Right cardiac atrium (tissue), 5 donors: Measurements from ENCODE around the gene DLGAP4. TPM values are rescaled to one million over a fixed set of nuclear protein-coding genes. Genes with fewer than 3 reads are reported as not detected.

Experiments
- ATAC-seq, 2 donors: fragments of 200-7000 bp; cut with Tn5 transposase; one replicate each; pipeline versions ENCODE4 v1.8.0 to v1.9.1; 2020; ENCODE audit warnings: moderate library complexity in 2 of 2, mild to moderate bottlenecking in 1 of 2
- DNase-seq, 3 donors: peaks; one replicate each; pipeline ENCODE4 v3.0.0-alpha.2; 2020
- H3K27ac ChIP-seq: one replicate; pipeline ENCODE4 v1.5.1; 2013; ENCODE audit warnings: mild to moderate bottlenecking, low read length, control low read depth, moderate library complexity
- H3K27me3 ChIP-seq: one replicate; pipeline ENCODE4 v1.6.1; 2013; ENCODE audit not compliant: control insufficient read depth, insufficient read depth
- H3K4me1 ChIP-seq: one replicate; pipeline ENCODE4 v1.6.1; 2013; ENCODE audit warnings: low read length; ENCODE audit not compliant: control insufficient read depth, insufficient read depth
- H3K4me3 ChIP-seq: one replicate; pipeline ENCODE4 v1.5.1; 2013; ENCODE audit warnings: low read length, control low read depth
- H3K9me3 ChIP-seq: one replicate; pipeline ENCODE4 v1.6.1; 2013; ENCODE audit warnings: low read length; ENCODE audit not compliant: control insufficient read depth
- WGBS: extraction: QIAGEN DNeasy Blood & Tissue Kit; methylation state at CpG from one replicate; pipeline ENCODE4 v1.1.7; 2013; 5-methylcytosine and 5-hydroxymethylcytosine counted together
- intact Hi-C, 4 donors: fragments of 100-400 bp; cut with DNase I; formaldehyde crosslinking; loops; one replicate each; pipeline versions ENCODE4 v1.11.0 to v1.14.0; 2022 to 2023
- polyA plus RNA-seq: library from polyadenylated mRNA; stranded (reverse); fragments of 200-250 nt; gene quantifications from one replicate; pipeline ENCODE4 v1.2.3, GENCODE V29; 2013
- total RNA-seq, 4 donors: library from RNA; stranded (reverse); fragmentation: NEBNext Ultra II Directional; extraction: Animal tissue kit (Norgen Biotek cat#: 25700); gene quantifications; one replicate each; pipeline ENCODE4 v1.2.1, GENCODE V29; 2021
- donor health status: healthy with polysubstance abuse.
- donor health status: DM: no; HTN: yes; CAD: no.
- donor health status: DM: no; HTN: no; CAD: no.
- donor health status: DM: no; HTN: yes; CAD: no; lungs with severe emphysema.
- donor health status: DM: yes; HTN: yes; CAD: no.

The DLGAP4 gene
- total and polyA plus RNA-seq, 5 donors: 40.7 to 60.5 (median 42.8) TPM

DNA sequence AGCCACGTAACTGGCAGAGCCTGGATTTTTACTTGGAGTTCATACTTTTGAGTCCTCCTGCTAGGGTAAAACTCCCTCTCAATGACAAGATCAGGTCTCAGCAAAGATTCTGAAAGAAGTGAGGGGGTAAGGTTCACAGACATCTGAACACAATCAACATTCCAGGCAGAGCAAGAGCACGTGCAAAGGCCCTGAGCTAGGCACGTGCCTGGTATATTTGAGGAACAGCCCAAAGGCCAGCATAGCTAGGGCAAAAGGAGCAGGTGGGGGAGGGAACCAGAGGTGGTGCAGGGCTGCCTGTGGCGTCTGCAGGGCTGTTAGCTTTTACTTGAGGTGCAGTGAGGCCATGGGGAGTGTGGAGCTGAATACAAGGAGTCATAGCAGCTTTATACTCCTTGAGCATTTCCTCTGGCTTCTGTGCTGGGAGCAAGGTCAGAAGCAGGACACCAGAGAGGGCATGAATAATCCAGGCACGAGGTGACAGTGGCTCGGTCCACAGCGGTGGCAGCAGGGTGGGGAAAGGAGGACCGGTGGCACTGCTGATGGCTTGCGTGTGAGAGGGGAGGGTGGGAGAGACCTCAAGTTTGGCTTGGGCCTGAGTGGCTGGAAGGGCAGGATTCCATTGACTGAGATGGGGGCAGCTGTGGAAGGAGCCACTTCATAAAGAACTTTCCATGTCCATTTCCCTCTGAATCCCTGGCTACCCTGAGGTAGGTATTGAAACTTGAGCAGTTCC is 57.0 kb downstream of the DLGAP4 start:
- DNase-seq (no peak), ATAC-seq (no peak)
- intact Hi-C loops: no loop called here
- H3K27ac ChIP-seq: no peak overlapping the region
- H3K27me3 ChIP-seq: no peaks in the 10 kb centered on the region
- H3K4me3 ChIP-seq: no peak overlapping the region
- H3K4me1 ChIP-seq: no peaks in the 10 kb centered on the region
- 75% methylated on average over 9 of the region's 9 CpGs for WGBS
- no peaks in the 10 kb centered on the region for H3K9me3 ChIP-seq

DNA sequence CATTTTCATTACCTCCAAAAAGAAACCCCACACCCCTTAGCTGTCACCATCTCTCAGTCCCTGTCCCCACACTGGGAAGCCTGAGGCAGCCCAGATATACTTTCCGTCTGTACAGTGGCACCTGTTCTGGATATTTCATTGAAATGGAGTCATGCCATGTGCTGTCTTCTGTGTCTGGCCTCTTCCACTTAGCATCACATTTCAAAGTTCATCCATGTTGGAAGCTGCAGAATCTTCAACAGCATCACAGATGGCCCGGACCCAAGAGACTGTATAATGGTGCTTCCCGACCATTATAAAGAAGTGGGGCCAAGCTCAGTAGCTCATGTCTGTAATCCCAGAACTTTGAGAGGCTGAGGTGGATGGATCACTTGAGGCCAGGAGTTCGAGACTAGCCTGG is 58.4 kb downstream of the DLGAP4 start:
- ATAC-seq (no peak), DNase-seq (no peak)
- H3K27ac ChIP-seq: no peak overlapping the region
- no peaks in the 10 kb centered on the region for H3K27me3 ChIP-seq
- no peaks in the 10 kb centered on the region for H3K9me3 ChIP-seq
- 68% methylated on average over 4 of the region's 4 CpGs for WGBS
- no peak overlapping the region for H3K4me3 ChIP-seq
- H3K4me1 ChIP-seq: no peaks in the 10 kb centered on the region
- intact Hi-C loops: no loop called here

DNA sequence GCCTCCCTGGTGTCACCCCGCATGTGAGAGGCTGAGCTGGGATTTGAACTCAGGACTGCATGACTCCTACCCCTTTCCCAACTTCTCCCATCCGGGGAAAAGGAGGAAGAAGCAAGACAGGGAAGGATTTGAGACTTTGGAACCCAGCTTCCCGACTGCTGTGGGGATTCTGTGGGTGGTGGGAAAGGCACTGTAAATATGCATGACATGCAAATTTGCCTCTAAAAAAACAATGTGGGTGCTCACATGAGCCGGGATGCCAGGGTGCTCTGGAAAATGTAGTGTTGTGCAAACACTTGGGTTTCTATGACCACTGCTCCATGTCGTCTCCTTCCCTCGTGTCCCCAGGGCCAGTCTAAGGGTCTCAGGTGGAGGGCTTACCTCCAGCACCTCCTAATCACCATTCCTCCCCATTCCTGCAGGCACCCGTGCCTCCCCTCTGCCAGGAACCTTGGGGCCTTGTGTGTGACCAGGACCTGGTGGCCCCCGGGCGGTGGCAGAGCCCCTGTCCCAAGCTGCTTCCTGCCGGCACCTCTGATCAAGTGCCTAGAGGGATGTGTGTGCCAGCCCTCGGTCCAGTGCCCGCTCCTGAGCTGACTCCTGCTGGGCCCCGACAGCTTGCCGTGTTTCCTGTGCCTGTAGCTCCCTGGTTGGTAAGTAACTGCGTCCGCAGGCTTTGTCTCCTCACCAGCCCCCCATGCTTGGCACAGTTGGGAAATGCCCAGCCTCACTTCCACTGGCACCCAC is 60.7 kb downstream of the DLGAP4 start:
- H3K9me3 ChIP-seq: no peaks in the 10 kb centered on the region
- WGBS: 80% methylated on average over 16 of the region's 16 CpGs
- no peak overlapping the region for H3K27ac ChIP-seq
- H3K4me3 ChIP-seq: no peak overlapping the region
- intact Hi-C loops: no loop called here
- ATAC-seq (no peak), DNase-seq (no peak)
- no peaks in the 10 kb centered on the region for H3K4me1 ChIP-seq
- H3K27me3 ChIP-seq: no peaks in the 10 kb centered on the region

DNA sequence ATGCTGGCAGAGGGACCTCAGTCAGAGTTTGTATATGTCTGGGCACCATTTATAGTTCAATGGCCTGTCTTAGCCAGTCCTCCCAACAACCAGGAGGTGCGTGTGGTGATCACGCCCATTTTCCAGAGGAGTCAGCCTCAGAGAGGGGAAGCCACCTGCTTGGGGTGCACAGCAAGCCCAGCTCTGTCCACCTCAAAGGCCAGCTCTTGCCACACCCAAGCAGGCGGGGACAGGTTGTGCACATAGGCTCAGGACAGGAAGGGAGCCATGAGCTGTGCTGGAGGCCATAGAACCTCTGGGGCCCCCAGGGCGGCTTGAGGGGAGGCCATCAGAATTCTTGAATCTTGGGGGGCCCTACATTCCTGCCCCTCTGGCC is 61.2 kb downstream of the DLGAP4 start:
- ATAC-seq: no peak
- Histone ChIP-seq H3K4me3 (no peak overlapping the region), H3K27ac (no peak overlapping the region), H3K9me3 (no peaks in the 10 kb centered on the region), H3K4me1 (no peaks in the 10 kb centered on the region), H3K27me3 (no peaks in the 10 kb centered on the region)
- intact Hi-C loops: no loop called here
- WGBS: 88% methylated on average over 4 of the region's 4 CpGs
- no peak for DNase-seq

DNA sequence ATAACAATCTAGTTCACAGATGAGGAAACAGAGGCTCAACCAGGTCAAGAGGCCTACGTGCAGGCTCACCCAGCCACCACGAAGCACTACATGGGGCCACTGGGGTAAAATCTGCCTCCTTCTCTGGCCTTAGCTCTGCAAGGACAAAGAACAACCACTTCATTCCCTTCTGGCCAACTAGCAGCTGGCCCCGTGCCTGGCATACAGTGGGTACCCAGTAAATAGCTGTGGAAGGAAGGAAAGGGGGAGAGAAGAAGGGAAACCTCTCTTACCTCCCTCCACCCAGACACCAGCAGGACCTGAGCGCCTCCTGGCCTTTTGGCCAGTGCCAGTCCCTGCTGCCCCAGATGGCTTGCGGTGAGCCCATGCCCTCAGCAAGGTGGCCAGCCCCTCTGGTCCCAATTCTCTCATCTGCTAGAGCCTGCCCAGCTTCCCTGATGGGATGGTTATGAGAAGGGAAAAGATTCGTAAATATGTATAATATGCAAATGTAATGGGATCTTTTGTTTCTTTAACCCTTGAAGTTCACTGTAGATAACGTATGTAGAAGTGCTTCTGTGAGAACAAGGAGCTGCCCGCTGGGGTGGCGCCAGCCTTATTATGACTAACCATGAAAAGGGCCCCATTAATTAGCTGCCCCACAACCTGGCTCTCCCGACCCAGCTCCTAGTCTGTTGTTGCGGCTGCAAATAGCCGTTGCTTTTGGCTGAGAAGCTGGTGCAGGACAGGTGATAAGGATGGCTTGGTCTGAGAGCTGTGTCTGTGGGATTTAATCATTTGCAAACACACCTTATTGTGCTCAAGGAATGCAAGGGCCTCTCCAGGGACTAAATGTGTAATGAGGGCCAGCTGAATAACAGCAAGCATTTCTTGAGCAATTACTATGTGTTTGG is 62.0 kb downstream of the DLGAP4 start:
- intact Hi-C loops: no loop called here
- no peak overlapping the region for H3K27ac ChIP-seq
- H3K4me3 ChIP-seq: no peak overlapping the region
- H3K27me3 ChIP-seq: no peaks in the 10 kb centered on the region
- no peaks in the 10 kb centered on the region for H3K9me3 ChIP-seq
- ATAC-seq: no peak
- DNase-seq: no peak
- WGBS: 49% methylated on average over 12 of the region's 12 CpGs
- H3K4me1 ChIP-seq: no peaks in the 10 kb centered on the region

DNA sequence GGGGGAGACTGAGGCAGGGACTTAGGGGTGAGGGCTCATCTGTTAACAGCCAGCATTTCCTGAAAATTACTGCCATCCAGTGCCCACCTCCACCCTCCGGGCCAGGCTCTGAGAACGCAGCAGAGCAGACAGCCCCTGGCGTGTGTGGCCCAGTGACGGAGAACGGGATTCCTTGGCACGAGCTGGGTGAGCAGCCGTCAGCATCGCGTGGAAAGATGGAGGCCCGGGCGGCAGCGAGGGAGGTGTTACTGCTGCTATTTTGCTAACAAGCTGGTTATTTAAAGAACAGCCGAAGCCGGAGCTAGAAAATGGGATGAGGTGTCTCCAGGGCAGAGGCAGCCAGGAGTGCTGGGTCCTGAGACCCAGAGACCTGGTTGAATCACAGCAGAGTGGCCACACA is 62.7 kb downstream of the DLGAP4 start:
- ATAC-seq (no peak), DNase-seq (no peak)
- Histone ChIP-seq H3K4me3 (no peak overlapping the region), H3K27ac (no peak overlapping the region), H3K4me1 (no peaks in the 10 kb centered on the region), H3K27me3 (no peaks in the 10 kb centered on the region), H3K9me3 (no peaks in the 10 kb centered on the region)
- WGBS: 73% methylated on average over 14 of the region's 14 CpGs
- intact Hi-C loops: no loop called here

DNA sequence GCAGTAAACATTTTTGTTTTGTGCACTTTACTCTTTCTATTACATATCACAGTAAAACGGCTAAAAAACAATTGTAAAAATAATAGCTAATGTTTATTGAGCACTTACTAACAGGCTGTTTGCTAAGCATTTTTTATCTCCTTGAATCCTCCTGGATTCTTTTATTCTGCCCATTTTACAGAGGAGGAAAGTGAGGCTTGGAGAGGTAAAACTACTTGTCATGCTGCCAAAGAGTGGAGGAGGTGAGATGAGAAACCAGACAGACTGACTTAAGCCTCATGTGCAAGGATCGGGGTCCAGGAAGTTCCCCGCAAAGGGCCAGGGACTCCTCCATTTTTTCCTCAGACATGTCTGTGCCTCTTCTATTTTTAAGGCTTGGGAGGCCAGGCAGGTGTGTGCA is 63.6 kb downstream of the DLGAP4 start:
- 75% methylated on average over 3 of the region's 3 CpGs for WGBS
- intact Hi-C loops: no loop called here
- no peaks in the 10 kb centered on the region for H3K9me3 ChIP-seq

DNA sequence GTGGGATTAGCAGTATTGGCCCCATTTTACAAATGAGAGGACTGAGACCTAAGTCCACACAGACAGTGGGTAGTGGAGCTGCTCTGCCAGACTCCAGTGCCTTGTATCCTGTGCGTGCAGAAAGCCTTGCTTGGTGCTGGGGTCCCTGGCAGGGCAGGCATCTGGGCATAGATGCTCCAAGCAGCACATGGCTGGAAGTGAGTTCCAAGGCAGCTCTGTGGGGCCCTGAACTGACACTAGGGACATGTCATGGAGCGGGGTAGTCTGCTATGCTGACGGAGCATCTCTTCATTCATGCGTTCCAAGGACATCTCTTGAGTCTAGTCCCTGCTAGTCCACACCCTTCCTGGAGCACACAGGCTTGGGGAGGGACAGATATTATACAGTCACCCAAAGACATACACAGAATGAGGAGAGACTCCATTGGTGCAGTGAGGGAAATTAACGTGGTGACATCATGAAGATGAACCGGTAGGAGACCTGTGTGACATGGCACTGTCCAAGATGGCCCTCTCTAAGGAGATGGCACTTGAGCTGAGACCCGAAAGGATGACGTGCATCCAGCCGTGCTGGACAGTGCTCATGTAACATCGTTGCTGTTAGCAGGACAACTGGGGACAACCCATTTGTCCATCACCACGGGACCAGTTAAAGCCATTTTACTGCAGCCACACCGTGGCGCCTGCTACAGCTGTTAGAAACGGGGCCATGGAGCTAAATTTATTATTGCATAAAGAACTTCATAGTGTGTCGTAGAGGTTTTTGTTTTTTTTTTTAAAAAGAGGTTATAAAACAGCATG is 65.1 kb downstream of the DLGAP4 start:
- Histone ChIP-seq H3K27ac (no peak overlapping the region), H3K9me3 (no peaks in the 10 kb centered on the region), H3K27me3 (no peaks in the 10 kb centered on the region), H3K4me3 (no peak overlapping the region), H3K4me1 (no peaks in the 10 kb centered on the region)
- 74% methylated on average over 15 of the region's 15 CpGs for WGBS
- ATAC-seq: no peak
- intact Hi-C loops: no loop called here
- DNase-seq: no peak

More for the DNA sequence above, 63.6 kb downstream of the DLGAP4 start:
- Histone ChIP-seq H3K4me3 (no peak overlapping the region), H3K27me3 (no peaks in the 10 kb centered on the region), H3K4me1 (no peaks in the 10 kb centered on the region), H3K27ac (no peak overlapping the region)
- DNase-seq: no peak
- no peak for ATAC-seq

DNA sequence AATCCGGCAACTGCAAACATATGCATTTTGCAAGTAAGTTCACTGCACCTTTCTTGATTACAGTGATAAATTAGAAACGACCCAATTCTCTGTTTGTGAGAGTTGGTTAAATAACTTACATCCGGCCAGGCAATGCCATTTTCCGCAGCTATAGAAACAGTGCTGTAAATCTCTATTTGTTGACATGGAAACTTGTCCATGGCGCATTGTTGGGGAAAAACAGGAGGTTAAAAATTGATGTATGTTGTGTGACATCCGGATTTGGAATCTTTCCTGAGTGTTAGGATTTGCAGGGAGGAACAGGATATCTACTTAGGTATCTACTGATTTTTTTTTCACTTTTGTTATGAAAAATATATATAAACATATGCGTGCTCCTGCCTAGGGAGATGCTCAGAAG is 66.5 kb downstream of the DLGAP4 start:
- H3K27ac ChIP-seq: no peak overlapping the region
- ATAC-seq (no peak), DNase-seq (no peak)
- intact Hi-C loops: no loop called here
- H3K4me1 ChIP-seq: no peaks in the 10 kb centered on the region
- H3K4me3 ChIP-seq: no peak overlapping the region
- WGBS: 75% methylated on average over 7 of the region's 7 CpGs
- H3K9me3 ChIP-seq: no peaks in the 10 kb centered on the region
- no peaks in the 10 kb centered on the region for H3K27me3 ChIP-seq

DNA sequence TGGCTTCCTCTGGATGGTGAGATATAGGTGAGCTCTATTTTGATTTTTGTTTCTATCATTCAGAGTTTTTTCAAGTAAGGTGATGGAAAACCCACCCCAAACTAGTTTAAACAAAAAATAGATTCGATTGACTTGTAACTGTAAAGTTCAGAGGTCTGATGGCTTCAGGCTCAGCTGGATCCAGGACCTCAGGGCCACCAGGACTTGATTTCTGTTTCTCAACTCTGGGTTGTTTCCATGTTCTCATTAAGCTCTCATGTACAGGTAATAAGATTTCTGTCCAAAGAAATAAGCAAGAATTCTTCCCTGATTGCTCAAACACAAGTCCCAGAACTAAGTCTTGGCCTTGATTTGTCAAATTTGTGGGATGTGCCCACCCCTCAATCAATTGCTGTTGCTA is 67.0 kb downstream of the DLGAP4 start:
- WGBS: 67% methylated on average over 1 of the region's 1 CpG
- Histone ChIP-seq H3K27ac (no peak overlapping the region), H3K27me3 (no peaks in the 10 kb centered on the region), H3K4me3 (no peak overlapping the region), H3K9me3 (no peaks in the 10 kb centered on the region), H3K4me1 (no peaks in the 10 kb centered on the region)
- DNase-seq (no peak), ATAC-seq (no peak)
- intact Hi-C loops: no loop called here
